ENCODE measurements around the gene MAP4K4.

Gene MAP4K4

DNA sequence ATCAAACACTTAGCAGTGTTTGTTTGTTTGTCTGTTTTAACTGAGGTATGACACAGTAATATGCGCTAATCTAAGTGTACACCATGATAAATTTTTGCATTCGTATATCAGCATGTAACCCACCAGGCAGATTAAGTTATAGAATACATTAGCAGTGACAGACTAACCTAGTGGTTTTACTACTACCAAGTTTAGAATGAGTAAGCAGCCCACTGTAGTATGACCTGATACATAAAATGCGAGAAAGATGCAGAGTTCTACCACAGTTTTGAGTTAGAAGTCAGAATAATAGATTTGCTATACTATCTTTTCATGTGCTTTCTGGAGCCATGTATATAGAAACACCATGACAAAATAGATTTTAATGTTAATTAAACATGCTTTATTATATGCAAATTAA lies 19.1 kb upstream of the MAP4K4 start:
- no peaks in the 10 kb centered on the region for H3K79me2 ChIP-seq (ENCODE audit: insufficient read depth, low read length)
- H3K9ac ChIP-seq (ENCODE audit: low read length): no peak overlapping the region
- TF ChIP-seq, protein P1, sequence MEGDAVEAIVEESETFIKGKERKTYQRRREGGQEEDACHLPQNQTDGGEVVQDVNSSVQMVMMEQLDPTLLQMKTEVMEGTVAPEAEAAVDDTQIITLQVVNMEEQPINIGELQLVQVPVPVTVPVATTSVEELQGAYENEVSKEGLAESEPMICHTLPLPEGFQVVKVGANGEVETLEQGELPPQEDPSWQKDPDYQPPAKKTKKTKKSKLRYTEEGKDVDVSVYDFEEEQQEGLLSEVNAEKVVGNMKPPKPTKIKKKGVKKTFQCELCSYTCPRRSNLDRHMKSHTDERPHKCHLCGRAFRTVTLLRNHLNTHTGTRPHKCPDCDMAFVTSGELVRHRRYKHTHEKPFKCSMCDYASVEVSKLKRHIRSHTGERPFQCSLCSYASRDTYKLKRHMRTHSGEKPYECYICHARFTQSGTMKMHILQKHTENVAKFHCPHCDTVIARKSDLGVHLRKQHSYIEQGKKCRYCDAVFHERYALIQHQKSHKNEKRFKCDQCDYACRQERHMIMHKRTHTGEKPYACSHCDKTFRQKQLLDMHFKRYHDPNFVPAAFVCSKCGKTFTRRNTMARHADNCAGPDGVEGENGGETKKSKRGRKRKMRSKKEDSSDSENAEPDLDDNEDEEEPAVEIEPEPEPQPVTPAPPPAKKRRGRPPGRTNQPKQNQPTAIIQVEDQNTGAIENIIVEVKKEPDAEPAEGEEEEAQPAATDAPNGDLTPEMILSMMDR (IDR thresholded peaks at IDR 0.05; ENCODE audit: insufficient read depth, low read length, poor library complexity, severe bottlenecking): no peak
- no peak for TF ChIP-seq EZH2phosphoT487 (conservative IDR thresholded peaks at IDR 0.05; ENCODE audit: low read length)
- no peaks in the 10 kb centered on the region for H4K20me1 ChIP-seq (ENCODE audit: low read depth, low read length)
- no peak overlapping the region for H3K4me3 ChIP-seq (ENCODE audit: insufficient read depth, low read length, poor library complexity, severe bottlenecking)
- H2AFZ ChIP-seq (ENCODE audit: low read depth, low read length, severe bottlenecking): no peak overlapping the region
- H3K9me2 ChIP-seq (replicated peaks; ENCODE audit: insufficient read depth, low read length): no peaks in the 10 kb centered on the region
- no peaks in the 10 kb centered on the region for H3K36me3 ChIP-seq (ENCODE audit: low read length)
- H3K9me3 ChIP-seq (ENCODE audit: insufficient read depth, low read length): no peaks in the 10 kb centered on the region; the same call in 1 of the 2 replicates
- H3K4me2 ChIP-seq (ENCODE audit: low read depth, low read length, poor library complexity, severe bottlenecking): no peak overlapping the region
- no peak overlapping the region for H3K27ac ChIP-seq (ENCODE audit: low read depth, low read length)
- no peaks in the 10 kb centered on the region for H3K27me3 ChIP-seq (ENCODE audit: low read length)
- H3F3A ChIP-seq (ENCODE audit: insufficient read depth): no peaks in the 10 kb centered on the region

DNA sequence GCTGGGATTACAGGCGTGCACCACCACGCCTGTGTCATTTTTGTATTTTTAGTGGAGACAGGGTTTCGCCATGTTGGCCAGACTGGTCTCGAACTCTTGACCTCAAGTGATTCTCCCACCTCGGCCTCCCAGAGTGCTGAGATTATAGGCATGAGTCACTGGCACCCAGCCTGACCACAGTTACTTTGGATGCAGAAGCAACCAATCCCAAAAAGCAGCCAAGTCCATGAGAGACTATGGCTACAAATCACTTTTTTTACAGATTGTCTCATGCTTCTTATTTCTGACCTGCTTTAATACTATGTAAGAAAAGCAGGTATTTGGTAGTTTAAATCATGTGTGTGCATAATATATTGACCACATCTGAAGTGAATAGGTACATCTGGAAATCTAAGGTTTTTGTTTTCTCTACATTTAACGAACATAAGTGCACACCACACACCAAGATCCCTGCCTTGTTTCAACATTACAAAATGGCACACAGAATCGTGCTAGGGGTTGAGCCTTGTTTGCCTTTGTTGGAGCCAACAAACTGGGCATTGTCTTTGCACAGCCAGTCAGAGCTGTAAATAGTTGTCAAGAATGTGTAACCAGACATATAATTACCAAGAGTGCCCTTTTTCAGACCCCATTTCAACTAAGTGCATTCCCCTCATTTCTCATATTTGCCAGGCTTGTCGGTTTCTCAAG lies 18.3 kb upstream of the MAP4K4 start:
- Histone ChIP-seq H3K36me3 (ENCODE audit: low read length) (no peaks in the 10 kb centered on the region), H2AFZ (ENCODE audit: low read depth, low read length, severe bottlenecking) (no peak overlapping the region), H3K27ac (ENCODE audit: low read depth, low read length) (no peak overlapping the region), H4K20me1 (ENCODE audit: low read depth, low read length) (no peaks in the 10 kb centered on the region), H3K9me2 (replicated peaks; ENCODE audit: insufficient read depth, low read length) (no peaks in the 10 kb centered on the region), H3K79me2 (ENCODE audit: insufficient read depth, low read length) (no peaks in the 10 kb centered on the region), H3K27me3 (ENCODE audit: low read length) (no peaks in the 10 kb centered on the region), H3F3A (ENCODE audit: insufficient read depth) (no peaks in the 10 kb centered on the region), H3K9ac (ENCODE audit: low read length) (no peak overlapping the region), H3K9me3 (ENCODE audit: insufficient read depth, low read length) (no peaks in the 10 kb centered on the region; the same call in 1 of the 2 replicates), H3K4me3 (ENCODE audit: insufficient read depth, low read length, poor library complexity, severe bottlenecking) (no peak overlapping the region), H3K4me2 (ENCODE audit: low read depth, low read length, poor library complexity, severe bottlenecking) (no peak overlapping the region)
- TF ChIP-seq EZH2phosphoT487 (conservative IDR thresholded peaks at IDR 0.05; ENCODE audit: low read length): no peak
- TF ChIP-seq, protein P1 (IDR thresholded peaks at IDR 0.05; ENCODE audit: insufficient read depth, low read length, poor library complexity, severe bottlenecking): no peak

DNA sequence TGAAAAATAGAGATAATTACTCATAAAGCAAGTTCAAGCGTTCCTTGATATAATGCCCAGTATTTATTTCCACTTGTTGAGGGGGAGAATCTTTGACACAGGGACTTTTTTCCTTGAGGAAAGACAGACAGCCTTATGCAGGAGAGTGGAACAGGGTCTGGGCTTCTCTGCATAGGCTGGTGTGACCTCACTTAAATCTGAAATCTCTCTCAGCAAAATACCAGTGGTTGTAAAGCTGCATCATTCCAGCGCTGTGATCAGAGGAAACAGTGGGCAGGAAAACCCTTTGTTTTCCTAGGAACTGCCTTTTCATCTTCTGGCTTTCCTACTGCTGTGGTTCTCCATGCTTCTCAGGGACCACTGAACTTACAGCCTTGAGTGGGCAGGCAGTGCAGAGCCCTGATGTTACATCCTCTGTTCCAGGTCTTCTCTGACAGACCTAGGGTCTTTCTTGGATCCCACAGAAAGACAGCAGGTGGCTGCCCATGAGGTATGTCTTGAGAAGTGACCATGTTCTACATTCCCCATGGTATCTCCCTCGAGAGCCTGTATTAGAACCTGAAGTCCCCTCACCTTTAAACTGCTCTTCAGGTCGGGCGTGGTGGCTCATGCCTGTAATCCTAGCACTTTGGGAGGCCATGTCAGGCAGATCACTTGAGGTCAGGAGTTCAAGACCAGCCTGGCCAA lies 17.6 kb upstream of the MAP4K4 start:
- H3F3A ChIP-seq (ENCODE audit: insufficient read depth): no peaks in the 10 kb centered on the region
- no peak overlapping the region for H3K27ac ChIP-seq (ENCODE audit: low read depth, low read length)
- H3K36me3 ChIP-seq (ENCODE audit: low read length): no peaks in the 10 kb centered on the region
- no peak overlapping the region for H3K9ac ChIP-seq (ENCODE audit: low read length)
- no peaks in the 10 kb centered on the region for H3K27me3 ChIP-seq (ENCODE audit: low read length)
- no peaks in the 10 kb centered on the region for H4K20me1 ChIP-seq (ENCODE audit: low read depth, low read length)
- no peak overlapping the region for H2AFZ ChIP-seq (ENCODE audit: low read depth, low read length, severe bottlenecking)
- H3K79me2 ChIP-seq (ENCODE audit: insufficient read depth, low read length): no peaks in the 10 kb centered on the region
- no peaks in the 10 kb centered on the region; the same call in 1 of the 2 replicates for H3K9me3 ChIP-seq (ENCODE audit: insufficient read depth, low read length)
- no peak overlapping the region for H3K4me2 ChIP-seq (ENCODE audit: low read depth, low read length, poor library complexity, severe bottlenecking)
- no peaks in the 10 kb centered on the region for H3K9me2 ChIP-seq (replicated peaks; ENCODE audit: insufficient read depth, low read length)
- TF ChIP-seq, protein P1 (IDR thresholded peaks at IDR 0.05; ENCODE audit: insufficient read depth, low read length, poor library complexity, severe bottlenecking): no peak
- no peak for TF ChIP-seq EZH2phosphoT487 (conservative IDR thresholded peaks at IDR 0.05; ENCODE audit: low read length)
- H3K4me3 ChIP-seq (ENCODE audit: insufficient read depth, low read length, poor library complexity, severe bottlenecking): no peak overlapping the region
